Stimulated activated CD8-positive, alpha-beta memory T cell treated with anti-CD3 and anti-CD28 coated beads, Interleukin-4, amount 100 ng/mL, for 4 hours (primary cell): ENCODE results near the gene BMP8A.

ENCODE experiments used
- DNase-seq, 2 donors: peaks; one replicate each; pipeline ENCODE4 v3.0.0-alpha.2; 2020; ENCODE audit warnings: low read depth in 2 of 2, low spot score in 1 of 2

Gene BMP8A

DNA sequence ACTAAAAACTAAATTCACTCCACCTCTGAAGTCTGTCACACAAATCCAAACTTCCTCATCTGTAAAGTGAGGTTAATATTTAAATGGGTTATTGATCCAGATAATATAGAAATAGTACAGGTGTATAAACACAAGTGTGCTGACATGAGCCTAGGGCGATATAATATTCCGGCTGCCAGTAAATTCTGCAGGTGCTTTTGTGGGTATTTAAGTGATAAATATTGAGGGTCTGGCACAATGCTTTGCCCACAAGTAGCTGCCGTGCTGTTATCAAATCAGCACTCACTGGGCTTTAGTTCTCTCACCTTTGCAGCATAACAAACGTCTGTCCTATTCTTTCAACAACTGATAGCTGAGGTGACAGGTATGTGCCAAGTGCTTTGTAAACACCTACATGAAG lies 77.6 kb downstream of the BMP8A start:
- no peak for DNase-seq

DNA sequence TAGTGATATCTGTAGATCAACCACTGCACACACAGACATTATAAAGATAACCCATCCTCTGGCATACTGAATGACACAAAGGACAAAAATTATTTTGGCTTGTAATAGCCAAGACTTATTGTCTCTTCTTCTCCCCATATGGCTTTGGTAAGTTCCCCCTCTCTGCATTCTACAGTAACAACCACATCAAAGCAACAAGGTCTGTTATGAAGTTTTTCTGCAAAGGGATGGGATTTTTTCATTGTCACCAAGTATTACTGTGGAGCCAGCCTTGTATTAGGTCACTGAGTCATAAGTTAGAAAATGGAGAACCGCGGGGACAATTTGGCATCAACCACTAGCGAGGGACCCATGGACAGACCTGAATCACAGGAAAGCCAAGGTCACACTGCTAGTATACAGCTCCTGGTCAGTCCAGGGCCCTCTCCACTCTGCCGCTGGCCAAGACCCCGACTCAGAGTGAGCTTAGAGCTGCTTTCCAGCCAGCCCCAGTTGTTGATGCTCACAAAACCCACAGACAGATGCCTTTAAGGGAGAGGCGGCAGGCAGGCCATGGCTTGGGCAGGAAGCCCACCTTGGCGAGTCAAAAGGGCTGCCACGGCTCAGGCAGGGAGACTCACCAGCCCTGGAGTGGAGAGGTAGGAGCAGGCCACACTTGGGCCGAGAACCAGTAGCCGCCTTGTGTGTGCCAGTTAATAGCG lies 79.2 kb downstream of the BMP8A start:
- DNase-seq = no peak

- DNase-seq = no peak
Measured at GRCh38 chr1:39571178-39571483, 79.7 kb downstream of the BMP8A start.

DNA sequence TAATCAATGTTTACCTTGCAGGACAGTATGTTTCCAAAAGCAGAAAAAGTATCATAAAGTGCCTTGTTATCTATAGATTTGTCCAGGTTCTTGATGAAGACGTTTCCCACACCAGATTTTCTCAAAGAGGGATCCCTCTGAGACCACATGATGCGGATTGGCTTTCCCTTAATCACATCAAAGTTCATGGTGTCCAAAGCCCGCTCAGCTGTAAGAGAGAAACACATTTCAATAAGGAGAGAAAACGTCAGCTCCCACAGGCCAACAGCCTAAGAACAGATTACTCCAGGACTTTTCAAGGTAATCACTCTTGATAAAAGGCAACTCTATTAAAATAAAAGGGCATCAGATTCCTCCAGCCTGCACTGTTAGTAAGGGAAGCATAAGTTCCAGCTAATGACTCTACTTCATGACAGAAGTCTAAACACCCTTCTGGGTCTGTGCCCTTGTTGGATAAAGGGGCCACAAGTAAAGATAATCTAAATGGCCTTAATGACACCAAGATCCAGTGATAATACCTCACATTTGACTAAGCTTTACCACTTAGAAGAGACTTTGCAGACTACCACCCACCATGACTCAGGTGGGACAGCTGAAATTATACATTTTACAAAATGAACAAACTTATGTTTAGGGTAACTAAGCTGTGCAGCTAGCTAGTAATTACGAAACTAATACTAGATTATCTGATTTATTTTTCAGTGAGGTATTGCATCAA lies 81.1 kb downstream of the BMP8A start:
- DNase-seq = no peak

- DNase-seq = no peak
Measured at GRCh38 chr1:39573097-39573465, 81.6 kb downstream of the BMP8A start.

DNA sequence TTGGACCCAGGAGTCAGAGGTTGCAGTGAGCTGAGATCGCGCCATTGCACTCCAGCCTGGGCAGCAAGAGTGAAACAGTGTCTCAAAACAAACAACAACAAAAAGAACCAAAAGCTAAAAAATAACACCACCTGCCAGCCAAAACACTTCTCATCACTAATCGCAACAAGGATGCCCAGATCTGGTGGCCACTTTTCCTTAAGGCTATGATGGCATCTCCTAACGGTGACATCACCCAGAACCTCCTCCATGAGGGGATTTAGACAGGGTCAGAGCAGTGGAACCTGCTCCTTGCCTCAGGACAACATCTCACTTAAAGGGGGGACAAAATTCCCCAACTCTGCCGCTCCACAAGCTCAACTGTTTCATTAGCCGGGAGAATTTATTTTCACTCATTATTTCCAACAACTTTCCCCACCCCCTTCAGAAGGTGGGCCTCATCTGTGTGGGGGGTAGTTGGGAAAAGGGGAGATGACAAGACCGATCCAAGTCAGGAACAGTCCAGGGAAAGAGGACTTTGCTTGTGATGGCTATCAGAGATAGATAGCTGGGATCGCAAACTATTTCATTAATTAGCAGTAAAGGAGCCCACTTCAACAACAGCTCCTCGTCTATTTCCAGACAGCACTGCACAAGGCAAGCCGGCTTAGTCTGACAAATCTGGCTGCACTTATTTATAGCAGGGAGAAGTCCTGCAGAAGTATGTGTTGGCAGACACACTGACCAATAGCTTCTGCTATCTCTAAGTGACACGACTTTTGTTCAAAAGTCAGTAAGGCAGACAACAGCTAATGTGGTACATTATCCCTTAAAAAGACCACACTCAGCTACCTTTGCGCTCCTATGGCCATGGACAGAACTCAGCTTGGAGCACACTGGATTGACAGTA lies 82.5 kb downstream of the BMP8A start:
- DNase-seq = no peak

- DNase-seq = no peak
Measured at GRCh38 chr1:39574646-39575045, 83.2 kb downstream of the BMP8A start.
